Activated CD4-positive, alpha-beta T cell treated with anti-CD3 and anti-CD28 coated beads for 24 hours (primary cell): ENCODE data around the gene ANAPC16.
"Not testable (repeated sequence)": the region's sequence is repeated elsewhere in the genome, so short reads cannot be mapped to it uniquely, and the experiment has no call there.

Experiments used
- DNase-seq, 2 donors: peaks; one replicate each; pipeline ENCODE4 v3.0.0-alpha.2; 2020; ENCODE audit warnings: low read depth in 2 of 2

The ANAPC16 gene

GRCh38 chr10:72211832-72212231, 4.0 kb upstream of the ANAPC16 start:
- DNase-seq: not testable (repeated sequence)

GRCh38 chr10:72218325-72218724, 2.5 kb downstream of the ANAPC16 start:
- DNase-seq: no peak

DNA sequence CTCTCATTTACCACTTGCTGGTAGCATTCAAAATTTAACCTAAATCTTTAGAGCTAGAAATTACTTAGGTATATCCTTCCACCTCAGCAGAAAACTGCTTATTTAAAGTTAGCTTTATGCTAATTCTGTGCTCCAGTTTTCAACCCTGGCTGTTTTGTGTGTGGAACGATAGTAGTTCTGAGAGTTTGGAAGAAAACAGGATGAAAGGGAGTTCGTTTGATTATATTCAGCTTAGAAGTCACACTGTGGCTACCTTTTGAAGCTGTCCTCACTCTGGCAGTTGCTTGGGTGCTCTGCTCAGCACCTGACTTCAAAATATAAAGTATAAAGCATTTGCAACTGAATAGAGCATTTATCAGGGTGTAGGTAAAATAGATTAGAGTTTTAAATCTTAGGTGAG, 2.9 kb downstream of the ANAPC16 start:
- no peak for DNase-seq

GRCh38 chr10:72219235-72219814, 3.5 kb downstream of the ANAPC16 start:
- no peak for DNase-seq

GRCh38 chr10:72220637-72221036, 4.8 kb downstream of the ANAPC16 start:
- no peak for DNase-seq

DNA sequence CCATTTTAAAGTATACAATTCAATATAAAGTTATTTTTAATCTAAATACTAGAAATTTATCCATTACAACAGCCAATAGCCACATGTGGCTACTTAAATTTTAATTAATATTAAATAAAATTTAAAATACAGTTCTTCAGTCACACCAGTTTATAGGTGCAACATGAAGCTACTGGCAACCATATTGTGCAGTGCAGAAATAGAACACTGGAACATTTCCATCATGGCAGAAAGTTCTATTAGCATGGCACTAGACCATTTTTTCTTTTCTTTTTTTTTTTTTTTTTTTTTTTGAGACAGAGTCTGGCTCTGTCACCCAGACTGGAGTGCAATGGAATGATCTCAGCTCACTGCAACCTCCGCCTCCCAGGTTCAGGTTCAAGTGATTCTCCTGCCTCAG, 5.5 kb downstream of the ANAPC16 start:
- no peak for DNase-seq

- DNase-seq: no peak
Measured at GRCh38 chr10:72223743-72224101, 7.9 kb downstream of the ANAPC16 start.

DNA sequence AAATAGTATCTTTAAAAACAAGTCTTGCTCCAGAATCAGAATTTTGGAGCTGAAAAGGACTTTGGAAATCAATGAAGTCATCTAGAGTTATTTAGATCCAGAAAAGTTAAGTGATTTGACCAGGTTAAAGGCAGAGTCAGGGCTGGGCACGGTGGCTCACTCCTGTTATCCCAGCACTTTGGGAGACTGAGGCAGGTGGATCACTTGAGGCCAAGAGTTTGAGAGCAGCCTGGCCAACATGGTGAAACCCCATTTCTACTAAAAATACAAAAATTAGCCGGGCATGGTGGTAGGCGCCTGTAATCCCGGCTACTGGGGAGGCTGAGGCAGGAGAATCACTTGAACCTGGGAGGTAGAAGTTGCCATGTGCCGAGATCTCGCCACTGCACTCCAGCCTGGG, 8.4 kb downstream of the ANAPC16 start:
- not testable (repeated sequence) for DNase-seq

GRCh38 chr10:72226418-72227027, 10.7 kb downstream of the ANAPC16 start:
- no peak for DNase-seq

DNA sequence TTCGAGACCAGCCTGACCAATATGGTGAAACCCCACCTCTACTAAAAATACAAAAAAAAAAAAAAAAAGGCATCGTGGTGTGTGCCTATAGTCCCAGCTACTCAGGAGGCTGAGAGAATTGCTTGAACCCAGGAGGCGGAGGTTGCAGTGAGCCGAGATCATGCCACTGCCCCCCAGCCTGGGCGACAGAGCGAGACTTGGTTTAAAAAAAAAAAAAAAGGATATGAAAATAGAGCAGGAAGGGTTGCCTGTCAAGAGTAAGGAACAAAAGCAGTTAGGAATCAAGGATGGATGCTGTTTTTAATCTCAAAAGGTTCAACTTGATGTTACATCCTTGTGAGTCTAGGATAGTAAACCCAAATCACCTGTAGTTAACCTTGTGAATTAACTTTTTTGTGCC, 12.0 kb downstream of the ANAPC16 start:
- DNase-seq: no peak

GRCh38 chr10:72228318-72228751, 12.5 kb downstream of the ANAPC16 start:
- no peak for DNase-seq

DNA sequence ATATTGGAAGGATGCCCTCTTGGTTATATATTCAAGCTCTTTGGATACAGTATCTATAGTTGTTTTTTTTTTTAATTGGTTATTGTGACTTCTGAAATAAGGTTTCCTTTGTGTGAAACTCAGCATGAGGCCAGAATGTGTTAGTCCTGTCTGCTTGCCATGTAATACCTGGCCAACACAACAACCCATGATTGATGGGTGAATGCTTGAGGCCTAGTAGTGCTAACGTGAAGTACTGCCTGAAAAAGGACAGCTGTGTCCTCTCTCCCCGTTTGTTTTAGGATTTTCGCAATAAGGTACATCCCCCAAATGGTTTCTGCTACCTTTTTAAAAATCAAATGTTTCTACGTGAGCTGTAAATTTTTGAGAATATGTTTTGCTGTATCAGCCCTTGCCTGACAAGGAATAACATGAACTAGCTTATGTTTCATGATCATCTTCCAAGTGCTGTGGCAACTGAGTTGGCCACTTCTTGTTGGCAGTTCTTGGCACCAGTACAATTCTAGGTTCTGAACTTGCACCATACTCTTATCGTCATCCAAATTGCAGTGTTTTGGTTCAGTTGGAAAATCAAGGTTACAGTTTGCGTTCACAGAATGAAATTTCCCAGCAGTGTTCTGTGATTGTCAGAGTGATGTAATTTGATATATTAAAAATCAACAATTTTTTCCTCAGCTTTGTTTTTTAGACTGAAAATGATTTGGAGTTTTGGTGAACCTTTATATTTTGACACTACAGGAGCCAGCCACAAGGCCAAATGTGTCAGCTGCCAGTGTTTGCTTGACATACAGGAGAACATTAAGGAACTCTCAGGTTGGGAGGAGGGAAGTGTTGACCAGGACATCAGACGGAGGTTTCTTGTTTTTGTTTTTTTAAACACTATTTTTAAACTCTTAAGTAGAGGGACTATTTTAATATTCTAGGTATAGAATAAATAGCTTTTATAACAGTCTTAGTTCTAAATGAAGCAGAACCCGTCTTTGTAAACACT, 13.7 kb downstream of the ANAPC16 start:
- DNase-seq: no peak

DNA sequence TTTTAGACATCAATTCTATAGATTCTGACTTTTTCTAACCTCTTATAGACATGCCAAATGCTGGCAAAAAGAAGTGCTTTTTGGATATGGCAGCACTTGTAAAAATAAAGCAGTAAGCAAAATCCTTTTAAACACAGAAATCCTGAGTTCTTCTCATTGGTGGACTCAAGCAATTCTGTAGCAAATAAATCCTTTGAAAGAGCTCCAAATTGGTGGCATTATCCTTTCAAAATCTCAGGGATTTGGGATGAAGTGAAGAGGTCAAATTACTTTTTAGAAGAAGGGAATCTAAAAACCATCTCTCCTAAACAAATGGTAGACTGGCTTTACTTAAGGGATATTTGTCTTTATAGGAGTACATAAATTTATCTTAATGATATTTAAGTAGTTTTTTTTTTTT, 17.8 kb downstream of the ANAPC16 start:
- DNase-seq: no peak

DNA sequence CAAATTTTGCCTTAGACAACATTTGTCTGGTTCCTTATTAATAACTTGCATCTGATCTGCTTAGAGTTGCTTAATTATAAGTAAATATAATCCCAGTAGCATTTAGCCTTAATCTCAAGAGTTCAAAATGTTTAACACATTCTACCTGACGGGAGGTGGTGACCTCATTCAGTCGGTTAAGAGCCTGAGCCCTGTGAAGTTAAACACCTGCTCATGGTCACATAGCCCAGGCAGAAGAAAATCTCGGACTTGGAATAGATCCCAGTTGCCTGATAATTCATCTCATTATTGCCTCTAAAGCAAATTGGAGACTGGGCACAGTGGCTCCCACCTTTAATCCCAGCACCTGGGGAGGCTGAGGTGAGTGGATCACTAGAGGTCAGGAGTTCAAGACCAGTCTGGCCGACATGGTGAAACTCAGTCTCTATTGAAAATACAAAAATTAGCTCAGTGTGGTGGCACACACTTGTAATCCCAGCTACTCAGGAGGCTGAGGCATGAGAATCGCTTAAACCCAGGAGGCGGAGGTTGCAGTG, 18.8 kb downstream of the ANAPC16 start:
- DNase-seq: no peak

GRCh38 chr10:72235544-72236279, 19.9 kb downstream of the ANAPC16 start:
- DNase-seq: no peak

- no peak for DNase-seq
Measured at GRCh38 chr10:72238392-72239175, 22.8 kb downstream of the ANAPC16 start.

- DNase-seq: no peak
Measured at GRCh38 chr10:72239409-72239808, 23.6 kb downstream of the ANAPC16 start.

DNA sequence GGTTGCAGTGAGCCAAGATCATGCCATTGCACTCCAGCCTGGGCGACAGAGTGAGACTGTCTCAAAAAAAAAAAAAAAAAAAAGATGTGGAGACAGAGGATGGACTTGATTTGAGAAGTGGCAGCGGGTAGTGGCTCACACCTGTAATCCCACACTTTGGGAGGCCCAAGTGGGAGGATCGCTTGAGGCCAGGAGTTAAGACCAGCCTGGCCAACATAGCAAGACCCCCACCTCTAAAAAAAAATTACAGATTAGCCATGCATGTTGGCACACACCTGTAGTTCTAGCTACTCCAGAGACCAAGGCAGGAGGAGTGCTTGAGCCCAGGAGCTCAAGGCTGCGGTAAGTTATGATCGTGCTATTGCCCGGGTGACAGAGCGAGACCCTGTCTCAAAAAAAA, 24.6 kb downstream of the ANAPC16 start:
- DNase-seq: no peak

- no peak for DNase-seq
Measured at GRCh38 chr10:72241691-72242252, 26.0 kb downstream of the ANAPC16 start.

DNA sequence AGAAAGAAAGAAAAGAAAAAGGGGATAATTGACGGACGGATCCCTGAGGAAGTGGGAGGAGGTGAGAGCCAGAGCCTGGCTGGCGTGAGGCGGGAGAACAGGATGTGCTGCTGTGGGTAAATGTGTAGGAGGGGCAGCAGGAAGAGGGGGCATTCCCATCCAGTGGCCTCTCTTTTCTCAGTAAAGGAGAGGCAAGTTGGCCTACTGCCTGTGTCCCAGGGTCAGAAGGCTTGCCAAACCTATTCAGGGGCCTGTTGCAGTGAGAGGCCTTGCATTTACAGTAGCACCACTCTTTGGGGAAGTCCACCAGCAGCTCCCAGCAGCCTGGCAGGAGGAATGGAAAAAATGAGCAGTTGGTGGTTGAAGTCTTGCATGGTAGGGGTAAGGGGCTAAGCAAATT, 26.9 kb downstream of the ANAPC16 start:
- DNase-seq: no peak
